ENCODE results near the gene CRB1. TPM values are rescaled to one million over a fixed set of nuclear protein-coding genes. Genes with fewer than 3 reads are reported as not detected.

Gene CRB1
- total and polyA plus RNA-seq, 9 of the 15 experiments (the other 6 are each of a cell fraction or from before 2014, with no cell fraction given): 0.04 to 0.10 TPM; not detected in 7

DNA sequence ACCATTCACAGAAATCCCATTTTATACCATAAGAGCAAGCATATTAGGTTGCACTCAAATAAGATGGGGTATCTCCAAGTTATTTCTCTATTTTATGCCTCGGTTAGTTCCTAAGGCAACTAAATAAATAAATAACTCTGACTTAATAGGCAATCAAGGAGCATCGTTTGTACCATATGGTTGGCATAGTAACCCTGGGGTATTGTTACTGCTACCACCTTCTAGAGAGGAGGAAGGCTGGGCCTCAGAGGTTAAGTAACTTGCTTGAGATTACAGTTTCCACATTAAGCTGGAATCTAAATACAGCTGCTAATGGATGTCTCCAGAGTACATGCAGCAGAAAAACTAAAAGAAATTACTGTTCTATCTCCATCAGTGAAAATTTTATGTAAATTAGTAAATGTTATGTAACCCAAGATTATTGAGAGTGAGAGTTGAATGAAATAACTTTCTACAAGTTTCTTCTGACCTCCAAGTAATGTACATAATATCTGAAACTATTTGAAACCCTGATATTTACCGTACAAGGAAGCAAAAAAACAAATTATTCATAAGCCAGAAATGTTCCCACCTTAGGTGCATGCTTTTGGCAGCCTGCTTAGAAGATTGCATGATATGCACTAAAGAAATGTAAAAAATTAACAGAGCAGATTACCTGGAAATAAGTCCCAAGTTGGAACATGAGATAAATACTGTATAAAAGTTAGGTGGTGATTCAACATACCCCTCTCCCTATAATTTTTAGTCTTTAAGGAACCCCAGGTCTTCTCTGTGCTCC is 127.0 kb downstream of the CRB1 start:
- Histone ChIP-seq H3K36me3 (ENCODE audit: control insufficient read depth, insufficient read depth, low read length) (no peaks in the 10 kb centered on the region), H3K4me2 (ENCODE audit: insufficient read depth, low read length) (no peak overlapping the region), H3K27ac (ENCODE audit: extremely low read depth, low read depth, low read length) (no peak overlapping the region), H2AFZ (ENCODE audit: low read depth, low read length) (no peak overlapping the region), H3K27me3 (ENCODE audit: control insufficient read depth in 2 of 2, insufficient read depth in 2 of 2, low read length in 2 of 2) (no peaks in the 10 kb centered on the region), H3K79me2 (ENCODE audit: control insufficient read depth, insufficient read depth, low read length) (no peaks in the 10 kb centered on the region), H3K4me3 (no peak overlapping the region), H3K9ac (ENCODE audit: insufficient read depth in 1 of 2, low read depth in 2 of 2, low read length in 2 of 2) (no peak overlapping the region), H4K20me1 (replicated peaks; ENCODE audit: control insufficient read depth, insufficient read depth, low read length) (no peaks in the 10 kb centered on the region), H3K4me1 (replicated peaks in 1 of 2; ENCODE audit: control insufficient read depth in 2 of 2, insufficient read depth in 2 of 2, low read length in 2 of 2) (peaks cover 0 to 14% of the 10 kb centered on the region in 2 experiments; a peak in 1 of 5 replicates), H3K9me3 (replicated peaks; ENCODE audit: control insufficient read depth, insufficient read depth, low read depth, low read length) (no peaks in the 10 kb centered on the region), H3K9me1 (ENCODE audit: control insufficient read depth, insufficient read depth, low read length) (no peaks in the 10 kb centered on the region)
- ChIA-PET POLR2A (no interaction called here), CTCF (ENCODE audit: low intra/inter-chr PET ratio) (no interaction called here)
- ATAC-seq (no peak), FAIRE-seq (no peak), DNase-seq (ENCODE audit: extremely low read depth in 1 of 4, low spot score in 3 of 4) (no peak)
- TF ChIP-seq RFX5 (IDR thresholded peaks at IDR 0.05; ENCODE audit: low read depth, low read length): no peak
- no peak for TF ChIP-seq ZNF124 (CRISPR knock-in tag; IDR thresholded peaks at IDR 0.05)
- no peak for TF ChIP-seq ID3 (CRISPR knock-in tag; IDR thresholded peaks at IDR 0.05)
- no peak for TF ChIP-seq ID3 (tag; IDR thresholded peaks at IDR 0.05)
- no peak for TF ChIP-seq TARDBP (IDR thresholded peaks at IDR 0.05)
- TF ChIP-seq KDM1A (IDR thresholded peaks at IDR 0.05): no peak
- TF ChIP-seq TCFL5 (CRISPR knock-in tag; conservative IDR thresholded peaks at IDR 0.05): no peak
- no peak for TF ChIP-seq POLR2A (conservative IDR thresholded peaks at IDR 0.05)
- TF ChIP-seq SNAPC5 (CRISPR knock-in tag; IDR thresholded peaks at IDR 0.05): no peak
- TF ChIP-seq HNRNPL (IDR thresholded peaks at IDR 0.05; ENCODE audit: low read depth, low read length): no peak
- no peak for TF ChIP-seq ZNF384 (IDR thresholded peaks at IDR 0.05; ENCODE audit: low read depth, low read length)
- TF ChIP-seq TAF15 (IDR thresholded peaks at IDR 0.05; ENCODE audit: low read depth, low read length): no peak
- no peak for TF ChIP-seq ZNF561 (CRISPR knock-in tag; conservative IDR thresholded peaks at IDR 0.05)
- 0% methylated on average over 3 of the region's 3 CpGs for WGBS (ENCODE audit: insufficient coverage, low coverage, missing lambda C conversion rate)
- intact Hi-C loops (cut with micrococcal nuclease): no loop called here
- in situ Hi-C loops (cut with MboI): no loop called here
- BruUV-seq (replicated peaks): no TSS peak
